PC-9 (cell line): ENCODE measurements around the gene ZNF143. TPM values are rescaled to one million over a fixed set of nuclear protein-coding genes. Genes with fewer than 3 reads are reported as not detected.

ENCODE experiments used
- BruUV-seq: library from RNA; stranded (reverse); fragments of 400-500 nt; replicated peaks from 2 replicates; lab custom pipeline; 2021; lab: Mats Ljungman, UMichigan
- CTCF ChIA-PET: fragments of 300-600 bp; sonication (Branson Sonifier 250); formaldehyde crosslinking; loops from one replicate; lab custom pipeline; 2022; ENCODE audit warnings: antibody characterized with exemption; lab: Charles Lee
- POLR2A ChIA-PET: fragments of 300-600 bp; sonication (Branson Sonifier 250); formaldehyde crosslinking; loops from one replicate; lab custom pipeline; 2022; ENCODE audit warnings: antibody characterized with exemption; ENCODE audit not compliant: unreplicated experiment; lab: Charles Lee
- DNase-seq, 2 experiments: peaks; one replicate each; pipeline versions ENCODE4 v3.0.0 to v3.0.0-alpha.2; 2015 to 2022; ENCODE audit warnings: mixed read lengths in 1 of 2
- H2AFZ ChIP-seq: fragments of 200-600 bp; sonication (generic); 2 replicates; pipeline ENCODE4 v1.8.1; 2017; ENCODE audit warnings: antibody characterized with exemption
- H3F3A ChIP-seq: fragments of 200-600 bp; sonication (generic); 2 replicates; pipeline ENCODE4 v1.8.1; 2017; ENCODE audit warnings: antibody characterized with exemption, mild to moderate bottlenecking, low read depth; ENCODE audit not compliant: insufficient read depth
- H3K27ac ChIP-seq: fragments of 200-600 bp; sonication (generic); 2 replicates; pipeline ENCODE4 v1.6.1; 2016; ENCODE audit warnings: mixed run types
- H3K27me3 ChIP-seq: fragments of 200-600 bp; sonication (generic); 2 replicates; pipeline ENCODE4 v1.6.1; 2016; ENCODE audit warnings: low read depth, mixed run types; ENCODE audit not compliant: insufficient read depth
- H3K36me3 ChIP-seq: fragments of 200-600 bp; sonication (generic); 2 replicates; pipeline ENCODE4 v1.6.1; 2016; ENCODE audit warnings: low read depth, mixed run types
- H3K4me1 ChIP-seq: fragments of 200-600 bp; sonication (generic); replicated peaks from 2 replicates; pipeline ENCODE4 v1.6.1; 2016; ENCODE audit warnings: mixed run types; ENCODE audit not compliant: insufficient read depth
- H3K4me2 ChIP-seq: fragments of 200-600 bp; sonication (generic); 2 replicates; pipeline ENCODE4 v1.6.1; 2017; ENCODE audit warnings: mixed run types
- H3K4me3 ChIP-seq: fragments of 200-600 bp; sonication (generic); 2 replicates; pipeline ENCODE4 v1.6.1; 2016; ENCODE audit warnings: mixed run types
- H3K79me2 ChIP-seq: fragments of 200-600 bp; sonication (generic); 2 replicates; pipeline ENCODE4 v1.6.1; 2017; ENCODE audit warnings: low read depth, mixed run types
- H3K9me2 ChIP-seq: fragments of 200-600 bp; sonication (generic); 2 replicates; pipeline ENCODE4 v1.8.1; 2017; ENCODE audit warnings: mild to moderate bottlenecking; ENCODE audit not compliant: insufficient read depth
- H3K9me3 ChIP-seq: fragments of 200-600 bp; sonication (generic); 2 replicates; pipeline ENCODE4 v1.8.1; 2016; ENCODE audit warnings: low read depth; ENCODE audit not compliant: insufficient read depth
- H4K20me1 ChIP-seq: fragments of 200-600 bp; sonication (generic); 2 replicates; pipeline ENCODE4 v1.8.1; 2017; ENCODE audit not compliant: insufficient read depth
- CTCF ChIP-seq: fragments of 200-600 bp; sonication (generic); conservative IDR thresholded peaks from 2 replicates; pipeline ENCODE4 v1.6.1; 2017; ENCODE audit warnings: mixed run types, antibody characterized with exemption, mild to moderate bottlenecking, moderate library complexity
- EZH2 ChIP-seq: fragments of 200-600 bp; sonication (generic); IDR thresholded peaks from 2 replicates; pipeline ENCODE4 v1.8.0; 2017; ENCODE audit warnings: antibody characterized with exemption, low read depth
- intact Hi-C: fragments of 100-400 bp; cut with micrococcal nuclease; formaldehyde crosslinking; loops from one replicate; pipeline ENCODE4 v1.10.0; 2022; ENCODE audit not compliant: unreplicated experiment
- total RNA-seq: library from RNA; stranded (reverse); gene quantifications from 2 replicates; pipeline ENCODE4 v1.2.3, GENCODE V29; 2021

The ZNF143 gene
- total RNA-seq, 1 experiment from 2014 or later, result 16.5 TPM

- TF ChIP-seq EZH2 (no peak), CTCF (no peak)
- no peak overlapping the region for H2AFZ ChIP-seq
- H3K4me3 ChIP-seq, result no peak overlapping the region
- intact Hi-C loops, result no loop called here
- H3K27me3 ChIP-seq, result no peaks in the 10 kb centered on the region
- no peaks in the 10 kb centered on the region for H3K9me3 ChIP-seq
- no peaks in the 10 kb centered on the region for H3F3A ChIP-seq
- H3K36me3 ChIP-seq, result no peaks in the 10 kb centered on the region
- ChIA-PET POLR2A (interaction anchor here (0.6 kb wide), 1 partner anchor 1928 kb away, joined by 6 read pairs; no protein-coding TSS in a partner anchor), CTCF (no interaction called here)
- no peak for DNase-seq
- H4K20me1 ChIP-seq, result no peaks in the 10 kb centered on the region
- H3K4me1 ChIP-seq, result no peaks in the 10 kb centered on the region
- H3K79me2 ChIP-seq, result no peaks in the 10 kb centered on the region
- no peak overlapping the region for H3K27ac ChIP-seq
- BruUV-seq, result no TSS peak
- no peaks in the 10 kb centered on the region for H3K9me2 ChIP-seq
- H3K4me2 ChIP-seq, result no peak overlapping the region
Measured at GRCh38 chr11:9550191-9550628, 89.4 kb downstream of the ZNF143 start.

DNA sequence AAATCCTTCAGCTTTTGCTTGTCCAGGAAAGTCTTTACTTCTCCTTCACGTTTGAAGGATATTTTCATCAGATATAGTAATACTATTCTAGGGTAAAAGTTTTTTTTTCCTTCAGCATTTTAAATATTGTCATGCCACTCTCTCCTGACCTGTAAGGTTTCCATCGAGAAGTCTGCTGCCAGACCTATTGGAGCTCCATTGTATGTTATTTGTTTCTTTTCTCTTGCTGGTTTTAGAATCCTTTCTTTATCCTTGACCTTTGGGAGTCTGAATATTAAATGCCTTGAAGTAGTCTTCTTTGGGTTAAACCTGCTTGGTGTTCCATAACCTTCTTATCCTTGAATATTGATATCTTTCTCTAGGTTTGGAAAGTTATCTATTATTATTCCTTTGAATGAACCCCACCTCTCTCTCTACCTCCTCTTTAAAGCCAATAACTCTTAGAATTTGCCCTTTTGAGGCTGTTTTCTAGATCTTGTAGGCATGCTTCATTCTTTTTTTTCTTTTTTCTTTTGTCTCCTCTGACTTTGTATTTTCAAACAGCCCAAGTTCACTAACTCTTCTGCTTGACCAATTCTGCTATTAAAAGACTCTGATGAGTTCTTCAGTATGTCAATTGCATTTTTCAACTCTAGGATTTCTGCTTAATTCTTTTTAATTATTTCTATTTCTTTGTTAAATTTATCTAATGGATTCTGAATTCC is 100.6 kb downstream of the ZNF143 start:
- Histone ChIP-seq H4K20me1 (no peaks in the 10 kb centered on the region), H3K79me2 (no peaks in the 10 kb centered on the region), H2AFZ (no peak overlapping the region), H3F3A (peaks cover 16% of the 10 kb centered on the region; the same call in 1 of the 2 replicates), H3K9me2 (no peaks in the 10 kb centered on the region), H3K4me2 (no peak overlapping the region), H3K36me3 (no peaks in the 10 kb centered on the region), H3K4me1 (peaks cover 39% of the 10 kb centered on the region), H3K27ac (no peak overlapping the region), H3K27me3 (no peaks in the 10 kb centered on the region), H3K4me3 (no peak overlapping the region), H3K9me3 (no peaks in the 10 kb centered on the region; the same call in 1 of the 2 replicates)
- DNase-seq, result no peak
- BruUV-seq, result no TSS peak
- POLR2A ChIA-PET, result no interaction called here
- TF ChIP-seq CTCF (no peak), EZH2 (no peak)
- intact Hi-C loops, result no loop called here
- CTCF ChIA-PET, result no interaction called here

DNA sequence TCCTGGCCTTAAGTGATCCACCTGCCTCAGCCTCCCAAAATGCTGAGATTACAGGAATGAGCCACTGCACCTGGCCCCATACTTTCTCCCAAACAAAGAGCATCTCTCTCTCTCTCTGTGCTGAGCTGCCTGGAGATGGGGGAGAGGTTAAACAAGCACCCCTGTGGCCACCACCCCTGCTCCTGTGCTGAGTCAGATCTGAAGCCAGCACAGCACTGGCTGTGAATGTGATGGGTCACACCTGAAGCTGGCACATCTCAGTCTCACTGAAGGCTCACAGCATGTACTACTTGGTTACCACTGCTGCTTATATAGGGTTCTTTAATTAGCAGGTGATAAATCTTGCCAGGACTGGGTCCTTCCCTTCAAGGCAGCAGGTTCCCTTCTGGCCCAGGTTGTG is 101.9 kb downstream of the ZNF143 start:
- intact Hi-C loops, result no loop called here
- peak; percentile 25 to 84 for DNase-seq

More for the DNA sequence above, 101.9 kb downstream of the ZNF143 start:
- H2AFZ ChIP-seq, result no peak overlapping the region
- no peaks in the 10 kb centered on the region for H4K20me1 ChIP-seq
- H3K4me2 ChIP-seq, result no peak overlapping the region; the same call in 1 of the 2 replicates
- no peak overlapping the region for H3K4me3 ChIP-seq
- no peaks in the 10 kb centered on the region for H3K27me3 ChIP-seq
- no peaks in the 10 kb centered on the region; the same call in 1 of the 2 replicates for H3K9me3 ChIP-seq
- no peaks in the 10 kb centered on the region for H3K79me2 ChIP-seq
- CTCF ChIA-PET, result no interaction called here
- no peaks in the 10 kb centered on the region for H3K9me2 ChIP-seq
- TF ChIP-seq EZH2, result no peak
- no peak for TF ChIP-seq CTCF
- peak overlapping the region; percentile 38 for H3K27ac ChIP-seq
- POLR2A ChIA-PET, result no interaction called here
- no TSS peak for BruUV-seq
- peaks cover 28% of the 10 kb centered on the region; the same call in 1 of the 2 replicates for H3F3A ChIP-seq
- H3K4me1 ChIP-seq, result peaks cover 51% of the 10 kb centered on the region
- no peaks in the 10 kb centered on the region for H3K36me3 ChIP-seq
